Fibroblast of villous mesenchyme (primary cell): ENCODE data around the gene SFT2D1. TPM values are rescaled to one million over a fixed set of nuclear protein-coding genes. Genes with fewer than 3 reads are reported as not detected.
A peak's percentile ranks its signal among the peaks of the same experiment; 100 is the strongest.
"Not testable (repeated sequence)": the region's sequence is repeated elsewhere in the genome, so short reads cannot be mapped to it uniquely, and the experiment has no call there.

Experiments used
- DNase-seq: peaks from one replicate; pipeline ENCODE4 v3.0.0-alpha.2; 2010; ENCODE audit warnings: low read depth
- H3K4me3 ChIP-seq: 2 replicates; pipeline ENCODE4 v1.5.1; 2011; ENCODE audit warnings: low read depth, mild to moderate bottlenecking, low read length
- total RNA-seq: library from RNA; depleted of rRNA; stranded (reverse); fragments of >200 nt; gene quantifications from 2 replicates; pipeline ENCODE4 v1.2.3, GENCODE V29; 2012
- TF ChIP-seq, protein P1 (sequence below): IDR thresholded peaks from 2 replicates; pipeline ENCODE4 v1.5.1; 2012; ENCODE audit warnings: low read depth, mild to moderate bottlenecking, low read length; ENCODE audit not compliant: insufficient read depth

The SFT2D1 gene
- 20.9 and 37.1 TPM in 2 replicates for total RNA-seq

DNA sequence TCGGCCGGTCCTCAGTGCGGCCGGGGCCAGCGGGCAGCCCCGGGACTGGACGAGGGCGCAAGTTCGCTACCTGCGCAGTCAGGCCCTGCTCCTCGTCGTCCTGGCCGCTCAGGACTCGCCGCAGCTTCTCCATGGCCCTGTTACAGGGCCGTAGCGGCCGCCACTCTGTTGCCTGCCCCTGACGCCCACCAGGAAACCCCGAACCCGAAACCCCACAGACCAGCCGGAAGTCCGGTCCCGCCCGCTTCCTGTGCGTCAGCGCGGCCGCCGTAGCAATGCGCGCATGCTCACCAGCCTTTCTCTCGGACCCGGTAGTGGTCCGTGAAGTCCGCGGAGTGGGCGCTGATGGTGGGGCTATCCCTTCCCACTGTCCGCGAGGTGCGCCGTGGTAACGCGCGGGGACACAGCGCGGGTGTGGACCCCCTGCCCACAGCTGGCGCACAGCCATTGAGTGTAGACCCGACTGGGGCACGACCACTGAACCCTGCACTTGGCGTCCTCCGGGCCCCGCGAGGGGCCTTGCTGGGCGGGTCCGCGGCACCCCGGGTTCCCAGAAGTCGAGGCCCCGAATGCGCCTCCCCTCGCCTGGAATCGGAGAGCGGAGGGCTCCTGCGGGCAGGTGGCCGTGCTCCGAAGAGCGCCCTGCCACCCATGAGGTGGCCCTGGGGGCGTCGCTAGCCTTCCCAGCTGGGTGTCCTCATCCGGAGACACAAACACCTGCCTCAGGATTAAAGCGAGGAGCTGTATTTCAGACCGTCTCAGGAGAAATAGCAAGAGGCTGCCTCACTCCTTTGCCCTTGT lies at the start of gene SFT2D1:
Gene SFT2D1 (minus strand): TSS at position 197 of the 801 bp plus-strand sequence. CDS start 64 bp downstream, at position 133.
- H3K4me3 ChIP-seq = peak within 1 kb of the TSS; percentile 92
- TF ChIP-seq, protein P1, sequence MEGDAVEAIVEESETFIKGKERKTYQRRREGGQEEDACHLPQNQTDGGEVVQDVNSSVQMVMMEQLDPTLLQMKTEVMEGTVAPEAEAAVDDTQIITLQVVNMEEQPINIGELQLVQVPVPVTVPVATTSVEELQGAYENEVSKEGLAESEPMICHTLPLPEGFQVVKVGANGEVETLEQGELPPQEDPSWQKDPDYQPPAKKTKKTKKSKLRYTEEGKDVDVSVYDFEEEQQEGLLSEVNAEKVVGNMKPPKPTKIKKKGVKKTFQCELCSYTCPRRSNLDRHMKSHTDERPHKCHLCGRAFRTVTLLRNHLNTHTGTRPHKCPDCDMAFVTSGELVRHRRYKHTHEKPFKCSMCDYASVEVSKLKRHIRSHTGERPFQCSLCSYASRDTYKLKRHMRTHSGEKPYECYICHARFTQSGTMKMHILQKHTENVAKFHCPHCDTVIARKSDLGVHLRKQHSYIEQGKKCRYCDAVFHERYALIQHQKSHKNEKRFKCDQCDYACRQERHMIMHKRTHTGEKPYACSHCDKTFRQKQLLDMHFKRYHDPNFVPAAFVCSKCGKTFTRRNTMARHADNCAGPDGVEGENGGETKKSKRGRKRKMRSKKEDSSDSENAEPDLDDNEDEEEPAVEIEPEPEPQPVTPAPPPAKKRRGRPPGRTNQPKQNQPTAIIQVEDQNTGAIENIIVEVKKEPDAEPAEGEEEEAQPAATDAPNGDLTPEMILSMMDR = no peak
- DNase-seq = peak; percentile 84

DNA sequence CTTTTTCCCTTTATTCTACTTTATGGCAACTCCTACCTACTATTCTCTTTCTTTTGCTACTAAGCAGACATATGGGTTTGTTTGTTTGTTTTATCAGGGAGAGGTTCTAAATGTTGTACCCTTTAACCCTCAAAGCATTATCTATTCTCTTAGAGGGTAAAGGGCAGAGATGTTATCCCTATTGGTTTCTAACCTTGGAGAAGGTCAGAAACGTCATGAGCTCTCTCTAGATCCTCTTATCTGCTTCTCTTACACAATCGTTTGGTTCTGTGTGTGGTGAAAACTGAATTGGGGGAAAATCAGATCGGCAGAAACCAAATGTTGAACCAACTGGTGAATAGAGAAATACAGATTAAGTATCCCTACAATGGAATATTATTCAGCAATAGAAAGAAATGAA lies 46.8 kb upstream of the SFT2D1 start:
- no peak for DNase-seq
- H3K4me3 ChIP-seq = no peak overlapping the region
- TF ChIP-seq, protein P1 = no peak

DNA sequence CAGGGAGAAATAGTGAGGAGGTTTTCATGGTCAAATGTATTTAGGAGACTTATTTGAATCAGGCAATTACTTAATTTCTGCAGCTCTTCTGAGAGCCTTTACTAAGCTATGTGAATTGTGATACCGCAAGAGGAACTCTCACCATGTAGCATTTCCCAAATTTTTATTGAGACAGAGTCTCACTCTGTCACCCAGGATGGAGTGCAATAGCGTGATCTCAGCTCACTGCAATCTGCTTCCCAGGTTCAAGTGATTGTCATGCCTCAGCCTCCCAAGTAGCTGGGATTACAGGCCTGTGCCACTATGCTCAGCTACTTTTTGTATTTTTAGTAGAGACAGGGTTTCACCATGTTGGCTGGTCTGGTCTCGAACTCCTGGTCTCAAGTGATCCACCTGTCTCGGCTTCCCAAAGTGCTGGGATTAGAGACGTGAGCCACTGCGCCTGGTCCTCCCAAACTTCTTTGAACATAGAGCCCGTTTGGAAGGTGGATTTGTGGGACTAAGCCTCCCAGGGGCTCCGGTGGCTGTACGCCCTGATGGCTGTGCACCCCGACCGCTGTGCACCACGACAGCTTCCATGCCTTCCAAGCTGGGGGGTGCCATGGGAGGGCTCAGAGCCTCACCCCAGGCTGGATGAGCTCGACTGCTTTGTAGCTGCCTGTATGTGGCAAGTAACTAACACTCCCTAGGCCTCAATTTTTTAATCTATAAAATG lies 46.1 kb upstream of the SFT2D1 start:
- DNase-seq = no peak
- no peak overlapping the region for H3K4me3 ChIP-seq
- TF ChIP-seq, protein P1 = no peak

DNA sequence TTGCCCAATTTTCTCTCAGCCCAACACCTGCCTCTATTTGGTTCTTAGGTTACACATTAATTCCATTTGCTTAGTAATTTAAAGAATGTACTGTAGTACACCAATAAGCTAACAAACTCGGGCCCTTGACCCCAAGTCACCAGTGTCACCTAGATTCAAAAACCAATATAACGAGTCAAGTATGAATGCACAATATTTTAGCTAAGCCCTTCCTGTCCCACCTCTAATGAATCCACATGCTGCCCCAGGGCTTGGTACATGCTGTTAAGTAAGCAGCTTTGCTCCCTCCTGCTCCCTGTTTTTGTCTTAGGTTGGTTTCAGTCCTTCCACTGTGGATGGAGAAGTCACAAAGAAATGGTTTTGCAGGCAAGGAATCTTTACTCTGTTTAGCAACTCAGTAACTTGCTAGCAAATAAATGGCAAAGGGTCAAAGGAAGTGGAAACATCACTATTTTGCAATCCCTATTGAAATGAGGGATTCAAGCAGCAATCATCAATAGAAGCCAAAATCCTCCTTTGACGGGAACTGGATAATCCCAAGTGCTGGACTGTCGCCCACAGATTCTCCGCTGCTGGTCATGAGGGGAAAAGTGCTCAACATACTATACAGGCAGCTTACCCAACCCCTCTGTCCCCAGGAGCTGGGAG lies 45.4 kb upstream of the SFT2D1 start:
- DNase-seq = no peak
- TF ChIP-seq, protein P1 = no peak
- no peak overlapping the region for H3K4me3 ChIP-seq

DNA sequence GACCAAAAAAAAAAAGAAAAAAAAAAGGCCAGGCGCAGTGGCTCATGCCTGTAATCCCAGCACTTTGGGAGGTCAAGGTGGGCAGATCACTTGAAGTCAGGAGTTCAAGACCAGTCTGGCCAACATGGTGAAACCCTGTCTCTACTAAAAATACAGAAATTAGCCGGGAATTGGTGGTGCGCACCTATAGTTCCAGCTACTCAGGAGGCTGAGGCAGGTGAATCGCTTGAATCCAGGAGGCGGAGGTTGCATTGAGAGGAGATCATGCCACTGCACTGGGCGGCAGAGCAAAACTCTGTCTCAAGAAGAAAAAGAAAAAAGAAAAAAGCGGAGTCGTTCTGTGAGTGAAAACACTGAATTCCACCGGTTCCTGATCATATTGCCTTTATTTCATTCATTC lies 44.8 kb upstream of the SFT2D1 start:
- not testable (repeated sequence) for DNase-seq, H3K4me3 ChIP-seq

DNA sequence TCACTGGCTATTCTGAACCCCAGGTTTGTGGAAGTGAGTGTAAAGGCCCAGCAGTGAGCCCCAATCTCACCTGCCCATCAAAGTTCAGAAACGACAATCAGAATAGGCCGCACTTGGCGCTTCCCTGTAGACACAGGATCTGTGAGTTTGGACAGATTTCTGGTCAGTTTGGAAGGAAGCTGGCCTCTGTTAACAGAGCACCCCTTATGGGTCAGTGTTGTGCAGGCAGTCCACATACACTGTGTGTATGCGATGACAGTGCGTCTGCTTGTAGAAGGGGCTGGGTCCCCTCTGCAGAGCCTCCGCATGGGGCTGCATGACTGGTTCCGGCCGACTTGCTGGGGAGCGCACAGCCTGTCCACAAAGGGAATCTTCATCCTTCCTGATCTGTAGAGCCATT lies 43.8 kb upstream of the SFT2D1 start:
- TF ChIP-seq, protein P1 = no peak
- H3K4me3 ChIP-seq = no peak overlapping the region
- DNase-seq = no peak

DNA sequence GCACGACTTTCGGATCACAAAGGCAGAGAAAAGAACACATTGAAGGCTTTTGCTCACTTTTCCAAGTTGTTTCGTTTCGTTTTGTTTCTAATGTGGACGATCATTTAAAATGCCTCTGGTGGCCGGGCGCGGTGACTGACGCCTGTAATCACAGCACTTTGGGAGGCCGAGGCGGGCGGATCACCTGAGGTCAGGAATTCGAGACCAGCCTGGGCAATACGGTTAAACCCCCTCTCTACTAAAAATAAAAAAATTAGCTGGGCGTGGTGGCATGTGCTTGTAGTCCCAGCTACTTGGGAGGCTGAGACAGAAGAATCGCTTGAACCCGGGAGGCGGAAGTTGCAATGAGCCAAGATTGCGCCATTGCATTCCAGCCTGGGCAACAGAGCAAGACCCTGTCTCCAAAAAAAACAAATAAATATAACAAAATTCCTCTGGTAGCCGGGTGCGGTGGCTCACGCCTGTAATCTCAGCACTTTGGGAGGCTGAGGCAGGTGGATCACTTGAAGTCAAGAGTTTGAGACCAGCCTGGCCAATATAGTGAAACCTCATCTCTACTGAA lies 41.5 kb upstream of the SFT2D1 start:
- TF ChIP-seq, protein P1 = peak; percentile 16
- peak overlapping the region; percentile 77 for H3K4me3 ChIP-seq
- DNase-seq = not testable (repeated sequence)
